ENCODE results near the gene ANXA6. TPM values are rescaled to one million over a fixed set of nuclear protein-coding genes. Genes with fewer than 3 reads are reported as not detected.

Gene ANXA6
- polyA plus RNA-seq, 1 donor (not counting 4 experiments of a cell fraction or from before 2014, with no cell fraction given), result 37.0 TPM

DNA sequence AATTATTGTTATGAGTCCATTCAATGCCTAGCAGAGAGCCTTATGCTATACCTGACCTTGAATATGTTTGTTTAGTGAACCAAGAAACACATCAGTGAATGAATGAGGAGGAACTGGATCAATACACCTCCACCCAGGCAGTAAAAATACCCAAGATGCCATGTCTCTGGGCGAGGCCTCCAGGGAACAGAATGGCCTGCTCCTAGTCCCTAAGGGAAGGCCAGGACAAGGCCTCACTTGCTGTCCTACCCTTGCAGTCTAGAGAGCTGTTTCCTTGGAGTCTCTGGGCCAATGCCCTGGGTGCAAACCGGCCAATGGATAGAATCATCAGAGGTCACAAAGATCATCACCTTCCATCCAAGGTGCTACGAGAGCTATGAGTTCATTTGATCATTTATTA, 102.9 kb downstream of the ANXA6 start:
- no peaks in the 10 kb centered on the region for H3K4me1 ChIP-seq (ENCODE audit: control insufficient read depth, extremely low read depth, insufficient read depth, low read length)
- no peaks in the 10 kb centered on the region for H3K9me3 ChIP-seq (ENCODE audit: control insufficient read depth, low read depth, low read length)
- FAIRE-seq, result no peak
- peaks cover 2% of the 10 kb centered on the region for H3K79me2 ChIP-seq (ENCODE audit: control insufficient read depth, insufficient read depth, low read length)
- no peak for DNase-seq (ENCODE audit: low read depth, low spot score)
- H3K4me3 ChIP-seq (ENCODE audit: control insufficient read depth in 2 of 3, extremely low read depth in 1 of 3, insufficient read depth in 2 of 3, low read depth in 1 of 3, low read length in 3 of 3), result no peak overlapping the region
- no peaks in the 10 kb centered on the region for H3K9me1 ChIP-seq (ENCODE audit: control insufficient read depth, extremely low read depth, insufficient read depth, low read length)
- dilution Hi-C loops (cut with MboI; ENCODE audit: extremely low pct_ligation_motif_present, low sequenced_read_pairs), result no loop called here
- TF ChIP-seq, protein P1, sequence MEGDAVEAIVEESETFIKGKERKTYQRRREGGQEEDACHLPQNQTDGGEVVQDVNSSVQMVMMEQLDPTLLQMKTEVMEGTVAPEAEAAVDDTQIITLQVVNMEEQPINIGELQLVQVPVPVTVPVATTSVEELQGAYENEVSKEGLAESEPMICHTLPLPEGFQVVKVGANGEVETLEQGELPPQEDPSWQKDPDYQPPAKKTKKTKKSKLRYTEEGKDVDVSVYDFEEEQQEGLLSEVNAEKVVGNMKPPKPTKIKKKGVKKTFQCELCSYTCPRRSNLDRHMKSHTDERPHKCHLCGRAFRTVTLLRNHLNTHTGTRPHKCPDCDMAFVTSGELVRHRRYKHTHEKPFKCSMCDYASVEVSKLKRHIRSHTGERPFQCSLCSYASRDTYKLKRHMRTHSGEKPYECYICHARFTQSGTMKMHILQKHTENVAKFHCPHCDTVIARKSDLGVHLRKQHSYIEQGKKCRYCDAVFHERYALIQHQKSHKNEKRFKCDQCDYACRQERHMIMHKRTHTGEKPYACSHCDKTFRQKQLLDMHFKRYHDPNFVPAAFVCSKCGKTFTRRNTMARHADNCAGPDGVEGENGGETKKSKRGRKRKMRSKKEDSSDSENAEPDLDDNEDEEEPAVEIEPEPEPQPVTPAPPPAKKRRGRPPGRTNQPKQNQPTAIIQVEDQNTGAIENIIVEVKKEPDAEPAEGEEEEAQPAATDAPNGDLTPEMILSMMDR (optimal IDR thresholded peaks at IDR 0.05 in 1 of 3, IDR thresholded peaks at IDR 0.05 in 1 of 3, conservative IDR thresholded peaks at IDR 0.05 in 1 of 3; ENCODE audit: extremely low read depth in 1 of 3, insufficient read depth in 2 of 3, low read length in 3 of 3), result no peak
- no peak for TF ChIP-seq EZH2 (IDR thresholded peaks at IDR 0.05; ENCODE audit: low read length)
- no peak overlapping the region for H3K9ac ChIP-seq (ENCODE audit: control insufficient read depth, extremely low read depth, insufficient read depth, low read length)
- H2AFZ ChIP-seq (ENCODE audit: control insufficient read depth, low read length), result no peak overlapping the region
- no peaks in the 10 kb centered on the region for H3K27me3 ChIP-seq (ENCODE audit: control insufficient read depth, extremely low read depth, insufficient read depth, low read length)
- no peak overlapping the region for H3K4me2 ChIP-seq (ENCODE audit: control insufficient read depth, extremely low read depth, insufficient read depth, low read depth, low read length)
- H3K27ac ChIP-seq (ENCODE audit: control insufficient read depth, insufficient read depth, low read length), result no peak overlapping the region
- peaks cover 46 to 79% of the 10 kb centered on the region in 2 experiments for H3K36me3 ChIP-seq (ENCODE audit: control insufficient read depth in 2 of 2, extremely low read depth in 1 of 2, insufficient read depth in 2 of 2, low read length in 2 of 2)
- H4K20me1 ChIP-seq (ENCODE audit: control insufficient read depth, extremely low read depth, insufficient read depth, low read length), result no peaks in the 10 kb centered on the region

DNA sequence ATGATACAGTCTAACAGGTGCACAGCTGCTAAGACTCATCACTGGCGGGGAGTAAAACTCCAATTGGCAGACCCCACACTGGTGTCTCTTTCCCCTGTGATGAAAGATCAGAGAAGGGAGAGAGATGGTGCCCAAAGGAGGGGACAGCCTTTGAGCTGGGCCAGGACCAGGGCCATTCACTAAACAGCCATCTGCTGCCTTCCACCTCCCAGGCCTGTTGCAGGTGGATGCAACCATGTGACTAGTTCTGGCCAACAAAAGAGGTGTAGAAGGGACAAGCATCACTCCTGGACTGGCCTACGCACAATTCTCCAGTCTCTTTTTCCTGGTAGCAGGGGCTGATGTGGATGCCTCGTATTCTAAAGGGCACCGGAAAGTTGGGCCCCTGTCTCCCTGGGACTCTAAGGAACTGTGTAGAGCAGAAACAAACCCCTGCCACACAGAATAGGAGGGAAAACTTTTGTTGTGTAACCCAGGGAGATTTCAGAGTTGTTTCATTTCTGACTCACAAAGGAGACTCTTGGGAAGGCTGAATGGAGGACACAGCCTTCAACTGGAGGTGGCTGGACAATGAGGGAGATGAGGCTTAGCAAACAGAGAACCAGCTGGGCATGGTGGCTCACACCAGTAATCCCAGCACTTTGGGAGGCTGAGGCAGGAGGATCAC, 103.7 kb downstream of the ANXA6 start:
- Histone ChIP-seq H3K36me3 (ENCODE audit: control insufficient read depth in 2 of 2, extremely low read depth in 1 of 2, insufficient read depth in 2 of 2, low read length in 2 of 2) (peaks cover 48 to 78% of the 10 kb centered on the region in 2 experiments), H3K9ac (ENCODE audit: control insufficient read depth, extremely low read depth, insufficient read depth, low read length) (no peak overlapping the region), H3K4me1 (ENCODE audit: control insufficient read depth, extremely low read depth, insufficient read depth, low read length) (no peaks in the 10 kb centered on the region), H3K9me3 (ENCODE audit: control insufficient read depth, low read depth, low read length) (no peaks in the 10 kb centered on the region), H3K4me3 (ENCODE audit: control insufficient read depth in 2 of 3, extremely low read depth in 1 of 3, insufficient read depth in 2 of 3, low read depth in 1 of 3, low read length in 3 of 3) (no peak overlapping the region), H3K9me1 (ENCODE audit: control insufficient read depth, extremely low read depth, insufficient read depth, low read length) (no peaks in the 10 kb centered on the region), H2AFZ (ENCODE audit: control insufficient read depth, low read length) (no peak overlapping the region), H3K79me2 (ENCODE audit: control insufficient read depth, insufficient read depth, low read length) (peaks cover 2% of the 10 kb centered on the region), H3K27me3 (ENCODE audit: control insufficient read depth, extremely low read depth, insufficient read depth, low read length) (no peaks in the 10 kb centered on the region), H3K4me2 (ENCODE audit: control insufficient read depth, extremely low read depth, insufficient read depth, low read depth, low read length) (no peak overlapping the region), H4K20me1 (ENCODE audit: control insufficient read depth, extremely low read depth, insufficient read depth, low read length) (no peaks in the 10 kb centered on the region), H3K27ac (ENCODE audit: control insufficient read depth, insufficient read depth, low read length) (no peak overlapping the region)
- FAIRE-seq (no peak), DNase-seq (ENCODE audit: low read depth, low spot score) (no peak)
- dilution Hi-C loops (cut with MboI; ENCODE audit: extremely low pct_ligation_motif_present, low sequenced_read_pairs), result no loop called here
- TF ChIP-seq, protein P1 (optimal IDR thresholded peaks at IDR 0.05 in 1 of 3, IDR thresholded peaks at IDR 0.05 in 1 of 3, conservative IDR thresholded peaks at IDR 0.05 in 1 of 3; ENCODE audit: extremely low read depth in 1 of 3, insufficient read depth in 2 of 3, low read length in 3 of 3), result no peak
- no peak for TF ChIP-seq EZH2 (IDR thresholded peaks at IDR 0.05; ENCODE audit: low read length)
